CD14-positive monocyte (primary cell): ENCODE results near the gene BTBD9. TPM values are rescaled to one million over a fixed set of nuclear protein-coding genes. Genes with fewer than 3 reads are reported as not detected.

Source experiments
- DNase-seq, 3 donors: peaks; one replicate each; pipeline ENCODE4 v3.0.0-alpha.2; 2011 to 2022
- H2AFZ ChIP-seq: 2 replicates; pipeline ENCODE4 v1.6.0; 2012; ENCODE audit warnings: mild to moderate bottlenecking, low read depth, low read length, inconsistent platforms; ENCODE audit not compliant: insufficient read depth, poor library complexity, severe bottlenecking
- H3K27ac ChIP-seq, 2 donors: 1 replicate in 1 of 2; 2 replicates in 1 of 2; pipeline ENCODE4 v1.5.1; 2012 to 2013; ENCODE audit warnings: low read length in 2 of 2, control low read depth in 1 of 2, inconsistent platforms in 1 of 2, low read depth in 1 of 2, mild to moderate bottlenecking in 1 of 2
- H3K27me3 ChIP-seq, 2 donors: one replicate each; pipeline versions ENCODE4 v1.6.0 to v1.6.1; 2011 to 2013; ENCODE audit warnings: low read length in 2 of 2; ENCODE audit not compliant: control insufficient read depth in 2 of 2, insufficient read depth in 2 of 2
- H3K36me3 ChIP-seq, 2 donors: replicated peaks in 1 of 2; 1 replicate in 1 of 2; 2 replicates in 1 of 2; pipeline versions ENCODE4 v1.5.1 to v1.6.1; 2012 to 2013; ENCODE audit warnings: low read length in 2 of 2, control low read depth in 1 of 2, inconsistent platforms in 1 of 2, mild to moderate bottlenecking in 1 of 2; ENCODE audit not compliant: insufficient read depth in 2 of 2, control insufficient read depth in 1 of 2
- H3K4me1 ChIP-seq, 2 donors: 1 replicate in 1 of 2; 2 replicates in 1 of 2; pipeline versions ENCODE4 v1.5.1 to v1.6.1; 2012 to 2013; ENCODE audit warnings: low read length in 2 of 2, control low read depth in 1 of 2, inconsistent platforms in 1 of 2, mild to moderate bottlenecking in 1 of 2, moderate library complexity in 1 of 2; ENCODE audit not compliant: insufficient read depth in 2 of 2, control insufficient read depth in 1 of 2
- H3K4me2 ChIP-seq: replicated peaks from 2 replicates; pipeline ENCODE3; 2012; ENCODE audit warnings: low read length, moderate library complexity, mild to moderate bottlenecking; ENCODE audit not compliant: poor library complexity, severe bottlenecking; ENCODE audit errors: extremely low read depth
- H3K4me3 ChIP-seq, 3 experiments: fragments of 200-600 bp in 1 of 3; sonication (generic) in 1 of 3; replicated peaks in 1 of 3; 1 replicate in 2 of 3; 2 replicates in 1 of 3; pipeline ENCODE4 v1.5.1; 2011 to 2013; ENCODE audit warnings: low read length in 3 of 3, mild to moderate bottlenecking in 3 of 3, control low read depth in 2 of 3, low read depth in 2 of 3, inconsistent platforms in 1 of 3, moderate library complexity in 1 of 3
- H3K79me2 ChIP-seq: 2 replicates; pipeline ENCODE4 v1.6.0; 2012; ENCODE audit warnings: mild to moderate bottlenecking, control low read depth, inconsistent platforms, low read length, moderate library complexity; ENCODE audit not compliant: insufficient read depth
- H3K9ac ChIP-seq: 2 replicates; pipeline ENCODE4 v1.6.0; 2017; ENCODE audit warnings: low read length, mild to moderate bottlenecking; ENCODE audit not compliant: insufficient read depth, poor library complexity, severe bottlenecking
- H3K9me3 ChIP-seq, 2 donors: replicated peaks in 1 of 2; 1 replicate in 1 of 2; 2 replicates in 1 of 2; pipeline versions ENCODE4 v1.5.1 to v1.6.1; 2012 to 2013; ENCODE audit warnings: low read length in 2 of 2, control low read depth in 1 of 2; ENCODE audit not compliant: control insufficient read depth in 1 of 2, insufficient read depth in 1 of 2
- H4K20me1 ChIP-seq: 2 replicates; pipeline ENCODE4 v1.6.0; 2012; ENCODE audit warnings: mild to moderate bottlenecking, low read length, control low read depth, moderate library complexity; ENCODE audit not compliant: insufficient read depth
- H3K27ac Mint-ChIP-seq, 7 donors: one replicate each; pipeline ENCODE4 v1.8.0; 2020; ENCODE audit warnings: mild to moderate bottlenecking in 7 of 7, mixed read lengths in 7 of 7, moderate library complexity in 6 of 7, inconsistent platforms in 2 of 7
- H3K27me3 Mint-ChIP-seq, 3 donors: one replicate each; pipeline ENCODE4 v1.8.0; 2021 to 2022; ENCODE audit warnings: low read depth in 3 of 3, mild to moderate bottlenecking in 3 of 3, mixed read lengths in 3 of 3, moderate library complexity in 3 of 3, inconsistent platforms in 1 of 3
- H3K36me3 Mint-ChIP-seq, 2 donors: one replicate each; pipeline ENCODE4 v1.8.0; 2020; ENCODE audit warnings: mixed read lengths in 2 of 2, inconsistent platforms in 1 of 2, mild to moderate bottlenecking in 1 of 2
- H3K4me1 Mint-ChIP-seq: one replicate; pipeline ENCODE4 v1.8.0; 2020; ENCODE audit warnings: mild to moderate bottlenecking, mixed read lengths
- H3K4me3 Mint-ChIP-seq, 2 donors: one replicate each; pipeline ENCODE4 v1.8.0; 2020; ENCODE audit warnings: mild to moderate bottlenecking in 2 of 2, mixed read lengths in 2 of 2, moderate library complexity in 1 of 2
- H3K9me3 Mint-ChIP-seq, 7 donors: one replicate each; pipeline ENCODE4 v1.8.0; 2020 to 2022; ENCODE audit warnings: mixed read lengths in 7 of 7, mild to moderate bottlenecking in 6 of 7, moderate library complexity in 6 of 7, inconsistent platforms in 2 of 7
- CTCF ChIP-seq: fragments of 200-600 bp; IDR thresholded peaks from one replicate; pipeline ENCODE4 v1.8.0; 2022; ENCODE audit warnings: antibody characterized with exemption, mild to moderate bottlenecking
- WGBS: methylation state at CpG from one replicate; pipeline ENCODE4 v1.1.5; 2013; ENCODE audit warnings: missing lambda C conversion rate; ENCODE audit not compliant: insufficient coverage; 5-methylcytosine and 5-hydroxymethylcytosine counted together
- intact Hi-C, 2 donors: fragments of 100-400 bp; cut with micrococcal nuclease; formaldehyde crosslinking; loops; one replicate each; pipeline versions ENCODE4 v1.15.0 to v1.15.1; 2023
- polyA plus RNA-seq, 3 donors: library from polyadenylated mRNA; depleted of rRNA in 1 of 3; unstranded in 2 of 3; stranded (reverse) in 1 of 3; fragments of 300-500 nt in 2 of 3; fragments of >200 nt in 1 of 3; fragmentation: Illumina TruSeq in 2 of 3; gene quantifications; 1 replicate in 2 of 3; 2 replicates in 1 of 3; pipeline ENCODE4 v1.2.3, GENCODE V29; 2012 to 2021

The BTBD9 gene
- polyA plus RNA-seq, 3 donors: 5.2 to 7.5 (median 6.2) TPM

DNA sequence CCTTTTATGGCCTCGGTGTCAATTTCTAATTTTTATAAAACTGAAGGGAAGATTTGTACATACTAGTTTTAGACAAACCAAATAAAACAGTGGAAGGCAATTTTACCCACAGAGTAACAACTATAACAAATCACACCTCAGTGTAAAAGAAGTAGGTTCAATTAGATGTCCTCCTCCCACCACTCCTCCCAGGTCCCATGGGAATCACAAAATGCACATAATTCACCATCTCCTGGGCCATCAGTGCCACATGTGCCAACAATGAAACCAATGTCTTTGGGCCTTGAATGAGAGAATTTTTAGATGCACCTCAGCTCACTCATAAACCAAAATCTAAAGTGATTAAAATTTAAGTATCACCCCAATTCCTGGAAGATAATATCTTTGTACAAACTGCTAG is 267.8 kb downstream of the BTBD9 start:
- WGBS: no CpG with 5 or more reads among the region's 1 CpG

DNA sequence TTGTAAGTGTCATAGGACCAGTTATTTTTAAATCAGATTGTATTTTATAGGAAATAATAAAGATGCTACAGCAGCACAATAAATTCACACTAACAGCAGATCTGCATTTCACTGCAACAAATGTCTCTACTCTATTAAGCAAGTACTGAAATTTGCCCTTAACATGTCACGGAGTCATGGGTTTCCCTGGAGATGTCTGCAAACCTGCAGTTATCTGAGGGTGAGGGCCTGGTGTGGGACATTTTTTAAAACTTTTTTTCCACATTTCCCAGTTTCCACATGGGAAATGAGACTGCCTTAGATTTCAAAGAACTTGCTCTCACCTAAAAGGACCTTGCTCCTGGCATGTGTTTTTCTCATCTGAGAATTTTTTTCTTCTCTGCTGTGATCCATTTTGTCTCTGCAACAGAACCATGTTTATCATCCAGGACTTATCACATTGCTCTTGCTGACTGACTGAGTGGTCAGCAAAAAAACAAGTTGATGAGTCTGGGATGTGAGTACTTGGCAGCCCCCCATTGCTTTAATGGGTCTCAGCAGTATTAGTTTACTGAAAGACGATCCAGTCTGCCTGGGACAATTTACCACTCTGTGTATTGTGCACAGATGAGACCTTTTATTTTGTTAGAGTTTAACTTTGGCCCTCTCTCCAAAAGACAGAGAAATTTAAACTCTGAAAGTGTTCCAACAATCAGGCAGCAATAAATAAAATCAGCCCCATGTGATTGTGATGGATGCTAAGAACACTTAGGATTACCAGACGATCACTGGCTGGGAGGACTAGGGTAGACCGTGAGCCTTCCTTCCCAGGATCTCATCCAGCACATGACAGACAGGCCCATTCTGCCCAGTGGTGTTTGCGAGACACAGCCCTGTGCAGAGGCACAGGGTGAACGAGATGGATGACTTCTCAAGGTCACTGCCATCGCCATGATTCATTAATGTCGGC is 268.8 kb downstream of the BTBD9 start:
- Mint-ChIP-seq H3K27me3 (no peaks in the 10 kb centered on the region), H3K27ac (no peak overlapping the region), H3K4me3 (no peak overlapping the region), H3K4me1 (no peaks in the 10 kb centered on the region), H3K36me3 (no peaks in the 10 kb centered on the region), H3K9me3 (no peaks in the 10 kb centered on the region)
- Histone ChIP-seq H3K79me2 (no peaks in the 10 kb centered on the region), H4K20me1 (no peaks in the 10 kb centered on the region), H3K27me3 (no peaks in the 10 kb centered on the region), H3K9ac (no peak overlapping the region), H2AFZ (no peak overlapping the region), H3K9me3 (no peaks in the 10 kb centered on the region), H3K4me2 (no peak overlapping the region), H3K4me3 (no peak overlapping the region), H3K36me3 (no peaks in the 10 kb centered on the region), H3K27ac (no peak overlapping the region), H3K4me1 (no peaks in the 10 kb centered on the region)
- DNase-seq: no peak
- 96% methylated on average over 7 of the region's 8 CpGs for WGBS
- intact Hi-C loops: no loop called here
- no peak for TF ChIP-seq CTCF

More for the DNA sequence above, 267.8 kb downstream of the BTBD9 start:
- no peak for DNase-seq
- Mint-ChIP-seq H3K9me3 (no peaks in the 10 kb centered on the region), H3K27me3 (no peaks in the 10 kb centered on the region), H3K4me1 (no peaks in the 10 kb centered on the region), H3K36me3 (no peaks in the 10 kb centered on the region), H3K4me3 (no peak overlapping the region), H3K27ac (peak overlapping the region in 1 of 7 donors; percentile 42)
- no peaks in the 10 kb centered on the region for H3K9me3 ChIP-seq
- H3K27me3 ChIP-seq: no peaks in the 10 kb centered on the region
- no peak overlapping the region for H3K9ac ChIP-seq
- no peaks in the 10 kb centered on the region for H3K4me1 ChIP-seq
- no peak overlapping the region for H3K27ac ChIP-seq
- no peaks in the 10 kb centered on the region for H4K20me1 ChIP-seq
- intact Hi-C loops: no loop called here
- H3K4me3 ChIP-seq: no peak overlapping the region
- H2AFZ ChIP-seq: no peak overlapping the region
- no peak for TF ChIP-seq CTCF
- H3K4me2 ChIP-seq: no peak overlapping the region
- H3K79me2 ChIP-seq: no peaks in the 10 kb centered on the region
- H3K36me3 ChIP-seq: no peaks in the 10 kb centered on the region
